ENCODE results near the gene STK26. TPM values are rescaled to one million over a fixed set of nuclear protein-coding genes. Genes with fewer than 3 reads are reported as not detected.
A peak's percentile ranks its signal among the peaks of the same experiment; 100 is the strongest.

STK26 gene
- total and polyA plus RNA-seq, 4 donors: 2.0 to 16.9 (median 3.4) TPM

DNA sequence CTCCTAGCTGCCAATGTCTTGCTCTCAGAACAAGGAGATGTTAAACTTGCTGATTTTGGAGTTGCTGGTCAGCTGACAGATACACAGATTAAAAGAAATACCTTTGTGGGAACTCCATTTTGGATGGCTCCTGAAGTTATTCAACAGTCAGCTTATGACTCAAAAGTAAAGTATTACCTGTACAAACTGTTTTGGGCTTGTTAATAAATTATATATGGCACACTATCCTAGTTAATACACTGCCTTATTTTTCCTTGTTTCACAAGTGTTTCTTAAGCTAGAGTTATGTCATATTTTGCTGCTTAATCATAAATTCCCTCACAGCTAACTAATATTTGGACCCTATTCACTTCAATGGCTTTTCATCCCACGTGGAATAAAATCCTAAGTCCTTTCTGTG is 45.3 kb downstream of the STK26 start:
- Histone ChIP-seq H3K4me1 (ENCODE audit: control insufficient read depth in 4 of 4, insufficient read depth in 4 of 4, low read length in 3 of 4) (no peaks in the 10 kb centered on the region), H3K36me3 (ENCODE audit: control insufficient read depth in 4 of 4, insufficient read depth in 3 of 4, low read depth in 1 of 4, low read length in 3 of 4) (no peaks in the 10 kb centered on the region), H3K27me3 (ENCODE audit: control insufficient read depth in 4 of 4, insufficient read depth in 4 of 4, low read length in 3 of 4) (peaks cover 0 to 3% (median 0%) of the 10 kb centered on the region in 4 donors), H3K27ac (ENCODE audit: low read depth in 1 of 2, low read length in 2 of 2) (no peak overlapping the region), H3K9me3 (ENCODE audit: control insufficient read depth in 4 of 4, low read length in 3 of 4) (no peaks in the 10 kb centered on the region), H3K9ac (ENCODE audit: low read depth in 1 of 2, low read length in 2 of 2) (no peak overlapping the region), H3K4me3 (ENCODE audit: low read depth in 1 of 3, low read length in 3 of 3) (no peak overlapping the region)
- no peak for DNase-seq (ENCODE audit: low spot score)
- 93% methylated on average over 1 of the region's 1 CpG for WGBS
- TF ChIP-seq FOXA2 (IDR thresholded peaks at IDR 0.05) (no peak), FOXA1 (IDR thresholded peaks at IDR 0.05) (no peak), JUND (IDR thresholded peaks at IDR 0.05) (no peak), HNF4A (conservative IDR thresholded peaks at IDR 0.05) (no peak), SP1 (IDR thresholded peaks at IDR 0.05) (no peak)
- TF ChIP-seq, protein P1, sequence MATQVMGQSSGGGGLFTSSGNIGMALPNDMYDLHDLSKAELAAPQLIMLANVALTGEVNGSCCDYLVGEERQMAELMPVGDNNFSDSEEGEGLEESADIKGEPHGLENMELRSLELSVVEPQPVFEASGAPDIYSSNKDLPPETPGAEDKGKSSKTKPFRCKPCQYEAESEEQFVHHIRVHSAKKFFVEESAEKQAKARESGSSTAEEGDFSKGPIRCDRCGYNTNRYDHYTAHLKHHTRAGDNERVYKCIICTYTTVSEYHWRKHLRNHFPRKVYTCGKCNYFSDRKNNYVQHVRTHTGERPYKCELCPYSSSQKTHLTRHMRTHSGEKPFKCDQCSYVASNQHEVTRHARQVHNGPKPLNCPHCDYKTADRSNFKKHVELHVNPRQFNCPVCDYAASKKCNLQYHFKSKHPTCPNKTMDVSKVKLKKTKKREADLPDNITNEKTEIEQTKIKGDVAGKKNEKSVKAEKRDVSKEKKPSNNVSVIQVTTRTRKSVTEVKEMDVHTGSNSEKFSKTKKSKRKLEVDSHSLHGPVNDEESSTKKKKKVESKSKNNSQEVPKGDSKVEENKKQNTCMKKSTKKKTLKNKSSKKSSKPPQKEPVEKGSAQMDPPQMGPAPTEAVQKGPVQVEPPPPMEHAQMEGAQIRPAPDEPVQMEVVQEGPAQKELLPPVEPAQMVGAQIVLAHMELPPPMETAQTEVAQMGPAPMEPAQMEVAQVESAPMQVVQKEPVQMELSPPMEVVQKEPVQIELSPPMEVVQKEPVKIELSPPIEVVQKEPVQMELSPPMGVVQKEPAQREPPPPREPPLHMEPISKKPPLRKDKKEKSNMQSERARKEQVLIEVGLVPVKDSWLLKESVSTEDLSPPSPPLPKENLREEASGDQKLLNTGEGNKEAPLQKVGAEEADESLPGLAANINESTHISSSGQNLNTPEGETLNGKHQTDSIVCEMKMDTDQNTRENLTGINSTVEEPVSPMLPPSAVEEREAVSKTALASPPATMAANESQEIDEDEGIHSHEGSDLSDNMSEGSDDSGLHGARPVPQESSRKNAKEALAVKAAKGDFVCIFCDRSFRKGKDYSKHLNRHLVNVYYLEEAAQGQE (IDR thresholded peaks at IDR 0.05): no peak
- TF ChIP-seq, protein P2, sequence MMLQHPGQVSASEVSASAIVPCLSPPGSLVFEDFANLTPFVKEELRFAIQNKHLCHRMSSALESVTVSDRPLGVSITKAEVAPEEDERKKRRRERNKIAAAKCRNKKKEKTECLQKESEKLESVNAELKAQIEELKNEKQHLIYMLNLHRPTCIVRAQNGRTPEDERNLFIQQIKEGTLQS (IDR thresholded peaks at IDR 0.05): no peak
- TF ChIP-seq, protein P3, sequence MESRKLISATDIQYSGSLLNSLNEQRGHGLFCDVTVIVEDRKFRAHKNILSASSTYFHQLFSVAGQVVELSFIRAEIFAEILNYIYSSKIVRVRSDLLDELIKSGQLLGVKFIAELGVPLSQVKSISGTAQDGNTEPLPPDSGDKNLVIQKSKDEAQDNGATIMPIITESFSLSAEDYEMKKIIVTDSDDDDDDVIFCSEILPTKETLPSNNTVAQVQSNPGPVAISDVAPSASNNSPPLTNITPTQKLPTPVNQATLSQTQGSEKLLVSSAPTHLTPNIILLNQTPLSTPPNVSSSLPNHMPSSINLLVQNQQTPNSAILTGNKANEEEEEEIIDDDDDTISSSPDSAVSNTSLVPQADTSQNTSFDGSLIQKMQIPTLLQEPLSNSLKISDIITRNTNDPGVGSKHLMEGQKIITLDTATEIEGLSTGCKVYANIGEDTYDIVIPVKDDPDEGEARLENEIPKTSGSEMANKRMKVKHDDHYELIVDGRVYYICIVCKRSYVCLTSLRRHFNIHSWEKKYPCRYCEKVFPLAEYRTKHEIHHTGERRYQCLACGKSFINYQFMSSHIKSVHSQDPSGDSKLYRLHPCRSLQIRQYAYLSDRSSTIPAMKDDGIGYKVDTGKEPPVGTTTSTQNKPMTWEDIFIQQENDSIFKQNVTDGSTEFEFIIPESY (IDR thresholded peaks at IDR 0.05): no peak

DNA sequence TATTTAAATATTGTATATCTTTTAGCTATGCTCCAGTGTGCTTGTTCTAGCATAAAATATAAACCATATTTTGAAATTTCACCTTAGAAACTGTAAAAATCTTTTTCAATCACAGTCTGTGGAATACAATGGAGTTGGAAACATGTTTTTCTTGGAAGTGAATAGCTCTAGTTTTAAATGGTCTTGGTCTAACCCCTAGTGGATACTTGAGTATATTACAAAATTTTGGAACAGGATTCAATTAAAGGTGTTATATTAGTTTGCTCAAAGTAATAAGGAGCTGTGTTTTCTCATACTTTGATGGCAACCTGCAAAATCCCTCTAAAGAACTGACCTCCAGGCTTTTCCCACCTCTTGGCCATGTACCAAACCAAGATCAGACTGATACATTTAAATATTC is 48.2 kb downstream of the STK26 start:
- Histone ChIP-seq H3K9ac (ENCODE audit: low read depth in 1 of 2, low read length in 2 of 2) (no peak overlapping the region), H3K4me1 (ENCODE audit: control insufficient read depth in 4 of 4, insufficient read depth in 4 of 4, low read length in 3 of 4) (no peaks in the 10 kb centered on the region), H3K9me3 (ENCODE audit: control insufficient read depth in 4 of 4, low read length in 3 of 4) (no peaks in the 10 kb centered on the region), H3K27ac (ENCODE audit: low read depth in 1 of 2, low read length in 2 of 2) (no peak overlapping the region), H3K27me3 (ENCODE audit: control insufficient read depth in 4 of 4, insufficient read depth in 4 of 4, low read length in 3 of 4) (peaks cover 0 to 3% (median 0%) of the 10 kb centered on the region in 4 donors), H3K4me3 (ENCODE audit: low read depth in 1 of 3, low read length in 3 of 3) (no peak overlapping the region), H3K36me3 (ENCODE audit: control insufficient read depth in 4 of 4, insufficient read depth in 3 of 4, low read depth in 1 of 4, low read length in 3 of 4) (no peaks in the 10 kb centered on the region)
- DNase-seq (ENCODE audit: low spot score): no peak
- TF ChIP-seq YY1 (IDR thresholded peaks at IDR 0.05) (no peak), RAD21 (IDR thresholded peaks at IDR 0.05) (peak; percentile 66 to 70)
- TF ChIP-seq, protein P4, sequence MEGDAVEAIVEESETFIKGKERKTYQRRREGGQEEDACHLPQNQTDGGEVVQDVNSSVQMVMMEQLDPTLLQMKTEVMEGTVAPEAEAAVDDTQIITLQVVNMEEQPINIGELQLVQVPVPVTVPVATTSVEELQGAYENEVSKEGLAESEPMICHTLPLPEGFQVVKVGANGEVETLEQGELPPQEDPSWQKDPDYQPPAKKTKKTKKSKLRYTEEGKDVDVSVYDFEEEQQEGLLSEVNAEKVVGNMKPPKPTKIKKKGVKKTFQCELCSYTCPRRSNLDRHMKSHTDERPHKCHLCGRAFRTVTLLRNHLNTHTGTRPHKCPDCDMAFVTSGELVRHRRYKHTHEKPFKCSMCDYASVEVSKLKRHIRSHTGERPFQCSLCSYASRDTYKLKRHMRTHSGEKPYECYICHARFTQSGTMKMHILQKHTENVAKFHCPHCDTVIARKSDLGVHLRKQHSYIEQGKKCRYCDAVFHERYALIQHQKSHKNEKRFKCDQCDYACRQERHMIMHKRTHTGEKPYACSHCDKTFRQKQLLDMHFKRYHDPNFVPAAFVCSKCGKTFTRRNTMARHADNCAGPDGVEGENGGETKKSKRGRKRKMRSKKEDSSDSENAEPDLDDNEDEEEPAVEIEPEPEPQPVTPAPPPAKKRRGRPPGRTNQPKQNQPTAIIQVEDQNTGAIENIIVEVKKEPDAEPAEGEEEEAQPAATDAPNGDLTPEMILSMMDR (IDR thresholded peaks at IDR 0.05; ENCODE audit: low read depth, low read length, missing input control): peak; percentile 23
